IPS-NIHi7 (cell line): ENCODE results near the gene SLC13A4.

ENCODE experiments used
- DNase-seq: peaks from one replicate; pipeline ENCODE4 v3.0.0; 2012; ENCODE audit warnings: mixed read lengths; ENCODE audit errors: extremely low spot score

The SLC13A4 gene

GRCh38 chr7:135718794-135719437 is 9.1 kb downstream of the SLC13A4 start:
- DNase-seq, result no peak

- no peak for DNase-seq
Observed at GRCh38 chr7:135718219-135718618, 9.8 kb downstream of the SLC13A4 start.

- no peak for DNase-seq
Observed at GRCh38 chr7:135717693-135718092, 10.3 kb downstream of the SLC13A4 start.

- DNase-seq, result no peak
Observed at GRCh38 chr7:135716677-135717238, 11.2 kb downstream of the SLC13A4 start.

GRCh38 chr7:135715673-135716072 is 12.3 kb downstream of the SLC13A4 start:
- no peak for DNase-seq

GRCh38 chr7:135715055-135715522 is 12.9 kb downstream of the SLC13A4 start:
- DNase-seq, result no peak

GRCh38 chr7:135714534-135715009 is 13.4 kb downstream of the SLC13A4 start:
- DNase-seq, result peak; percentile 79

GRCh38 chr7:135713836-135714470 is 14.0 kb downstream of the SLC13A4 start:
- DNase-seq, result no peak

GRCh38 chr7:135712796-135713195 is 15.2 kb downstream of the SLC13A4 start:
- DNase-seq, result no peak

GRCh38 chr7:135712182-135712782 is 15.7 kb downstream of the SLC13A4 start:
- no peak for DNase-seq

- DNase-seq, result no peak
Observed at GRCh38 chr7:135711139-135711469, 16.9 kb downstream of the SLC13A4 start.

GRCh38 chr7:135710417-135711138 is 17.4 kb downstream of the SLC13A4 start:
- peak; percentile 76 for DNase-seq

GRCh38 chr7:135709508-135709907 is 18.5 kb downstream of the SLC13A4 start:
- DNase-seq, result no peak

GRCh38 chr7:135708041-135708440 is 19.9 kb downstream of the SLC13A4 start:
- peak; percentile 56 for DNase-seq

GRCh38 chr7:135707570-135707966 is 20.4 kb downstream of the SLC13A4 start:
- no peak for DNase-seq

GRCh38 chr7:135706858-135707569 is 21.0 kb downstream of the SLC13A4 start:
- no peak for DNase-seq

GRCh38 chr7:135706038-135706742 is 21.8 kb downstream of the SLC13A4 start:
- DNase-seq, result no peak

- DNase-seq, result no peak
Observed at GRCh38 chr7:135704698-135705097, 23.3 kb downstream of the SLC13A4 start.

GRCh38 chr7:135704074-135704473 is 23.9 kb downstream of the SLC13A4 start:
- peak; percentile 82 for DNase-seq

- DNase-seq, result no peak
Observed at GRCh38 chr7:135697276-135698049, 30.5 kb downstream of the SLC13A4 start.
